K562 (cell line): ENCODE data around the gene PPFIA1. TPM values are rescaled to one million over a fixed set of nuclear protein-coding genes. Genes with fewer than 3 reads are reported as not detected.

ENCODE experiments used
- ARID3A ChIP-seq: IDR thresholded peaks from 2 replicates; pipeline ENCODE4 v1.6.1; 2012; ENCODE audit warnings: low read depth, low read length, improper control_type of control experiment, borderline replicate concordance
- CBFA2T3 ChIP-seq: fragments of 450-650 bp; IDR thresholded peaks from 2 replicates; pipeline ENCODE4 v1.6.1; 2017
- DACH1 ChIP-seq: fragments of 450-650 bp; IDR thresholded peaks from 2 replicates; pipeline ENCODE4 v1.6.1; 2018; ENCODE audit not compliant: partially characterized antibody
- DPF2 ChIP-seq: fragments of 450-650 bp; IDR thresholded peaks from 2 replicates; pipeline ENCODE4 v1.6.1; 2016
- FOS ChIP-seq: IDR thresholded peaks from 3 replicates; pipeline ENCODE4 v1.6.1; 2011; ENCODE audit not compliant: insufficient read length; ENCODE audit errors: extremely low read depth
- HNRNPH1 ChIP-seq: fragments of 200-400 bp; formaldehyde crosslinking; optimal IDR thresholded peaks from 2 replicates; pipeline ENCODE3; 2017; ENCODE audit warnings: low read depth, mild to moderate bottlenecking, low read length, moderate library complexity
- IFI16 ChIP-seq: fragments of 250-450 bp; sonication (Bioruptor Pico); IDR thresholded peaks from 2 replicates; pipeline ENCODE4 v2.1.2; 2022; ENCODE audit warnings: mild to moderate bottlenecking, inconsistent platforms
- JUND ChIP-seq, 2 experiments: IDR thresholded peaks; 2 replicates in 1 of 2; 3 replicates in 1 of 2; pipeline ENCODE4 v1.6.1; 2011; ENCODE audit warnings: borderline replicate concordance in 2 of 2, low read depth in 2 of 2, low read length in 2 of 2, improper control_type of control experiment in 1 of 2, missing biosample characterization in 1 of 2, missing genetic modification characterization in 1 of 2, missing genetic modification reagents in 1 of 2
- MTA2 ChIP-seq: fragments of 450-650 bp; IDR thresholded peaks from 2 replicates; pipeline ENCODE4 v1.6.1; 2016; ENCODE audit warnings: low read depth
- NFXL1 ChIP-seq: fragments of 450-650 bp; formaldehyde crosslinking; IDR thresholded peaks from 2 replicates; pipeline ENCODE4 v1.4.0; 2021; ENCODE audit warnings: mild to moderate bottlenecking
- OTX1 ChIP-seq: fragments of 450-650 bp; formaldehyde crosslinking; IDR thresholded peaks from 2 replicates; pipeline ENCODE4 v1.4.0; 2022; ENCODE audit warnings: mild to moderate bottlenecking
- PTBP1 ChIP-seq: fragments of 200-400 bp; formaldehyde crosslinking; IDR thresholded peaks from 2 replicates; pipeline ENCODE4 v1.6.1; 2017; ENCODE audit warnings: low read depth, low read length
- RAD51 ChIP-seq: fragments of 450-650 bp; IDR thresholded peaks from 2 replicates; pipeline ENCODE4 v1.7.1; 2016; ENCODE audit warnings: low read depth, mild to moderate bottlenecking, borderline replicate concordance
- RFX5 ChIP-seq: IDR thresholded peaks from 2 replicates; pipeline ENCODE4 v1.6.1; 2011; ENCODE audit warnings: low read depth, mild to moderate bottlenecking, improper control_type of control experiment, low read length
- SAFB ChIP-seq: fragments of 200-400 bp; formaldehyde crosslinking; IDR thresholded peaks from 2 replicates; pipeline ENCODE4 v1.6.1; 2017; ENCODE audit warnings: low read depth, low read length, borderline replicate concordance
- SIRT6 ChIP-seq: IDR thresholded peaks from one replicate; pipeline ENCODE4 v1.6.1; 2012; ENCODE audit warnings: low read depth, mild to moderate bottlenecking, control low read depth, inconsistent platforms, low read length, moderate library complexity
- SP1 ChIP-seq: sonication (generic); formaldehyde crosslinking; IDR thresholded peaks from 2 replicates; pipeline ENCODE4 v1.8.1; 2022; ENCODE audit warnings: mild to moderate bottlenecking, missing genetic modification reagents
- STAT5B ChIP-seq: fragments of 250-450 bp; sonication (Bioruptor Pico); IDR thresholded peaks from 2 replicates; pipeline ENCODE4 v1.8.0; 2021; ENCODE audit warnings: mild to moderate bottlenecking, inconsistent platforms
- TBP ChIP-seq: optimal IDR thresholded peaks from 2 replicates; pipeline ENCODE3; 2011; ENCODE audit warnings: low read depth, low read length, improper control_type of control experiment
- TEAD2 ChIP-seq: fragments of 450-650 bp; IDR thresholded peaks from 2 replicates; pipeline ENCODE4 v1.6.1; 2016; ENCODE audit warnings: missing genetic modification characterization, control low read depth, missing compliant biosample characterization
- ZBTB11 ChIP-seq, 3 experiments: fragments of 200-800 bp in 1 of 3; fragments of 250-450 bp in 1 of 3; fragments of 450-650 bp in 1 of 3; sonication (Bioruptor Pico) in 1 of 3; sonication (Bioruptor generic) in 1 of 3; formaldehyde crosslinking in 1 of 3; IDR thresholded peaks; 2 replicates each; pipeline versions ENCODE4 v1.6.1 to v1.8.0; 2016 to 2022; ENCODE audit warnings: mild to moderate bottlenecking in 2 of 3, missing genetic modification characterization in 2 of 3, missing compliant biosample characterization in 1 of 3, moderate library complexity in 1 of 3
- ZC3H11A ChIP-seq: IDR thresholded peaks from 2 replicates; pipeline ENCODE4 v1.6.1; 2012; ENCODE audit warnings: low read depth, low read length, improper control_type of control experiment
- ZEB2 ChIP-seq: fragments of 450-650 bp; IDR thresholded peaks from 2 replicates; pipeline ENCODE4 v1.6.1; 2016
- ZNF184 ChIP-seq: sonication (generic); formaldehyde crosslinking; IDR thresholded peaks from 2 replicates; pipeline ENCODE4 v1.5.0; 2020; ENCODE audit warnings: missing genetic modification reagents
- ZNF507 ChIP-seq: conservative IDR thresholded peaks from 2 replicates; pipeline ENCODE4 v1.6.1; 2017; ENCODE audit warnings: missing genetic modification characterization, missing compliant biosample characterization
- ZNF79 ChIP-seq: fragments of 250-450 bp; sonication (Bioruptor Pico); IDR thresholded peaks from 2 replicates; pipeline ENCODE4 v1.4.0; 2020; ENCODE audit warnings: low read depth, mild to moderate bottlenecking, moderate library complexity
- polyA plus RNA-seq, 8 experiments: library from polyadenylated mRNA; depleted of rRNA in 4 of 8; stranded (reverse) in 5 of 8; unstranded in 3 of 8; fragments of >200 nt; fragmentation: Nextera tagmentation in 2 of 8; fragmentation: Illumina TruSeq in 1 of 8; extraction: Ambion mirVana in 2 of 8; extraction: Trizol in 1 of 8; gene quantifications; 2 replicates each; pipeline versions ENCODE4 v1.2.1 to v1.2.3, GENCODE V29; 2011 to 2014; ENCODE audit warnings: inconsistent platforms in 1 of 8, missing spikeins in 1 of 8
- total RNA-seq, 7 experiments: library from RNA; depleted of rRNA in 6 of 7; stranded (reverse); fragments of >200 nt in 6 of 7; fragmentation: Illumina TruSeq in 2 of 7; extraction: Trizol in 2 of 7; gene quantifications; 2 replicates each; pipeline versions ENCODE4 v1.2.1 to v1.2.3, GENCODE V29; 2011 to 2021; ENCODE audit warnings: low replicate concordance in 1 of 7

The PPFIA1 gene
- total and polyA plus RNA-seq, 9 of the 15 experiments (the other 6 are each of a cell fraction or from before 2014, with no cell fraction given) = 9.9 to 41.5 (median 28.5) TPM

DNA sequence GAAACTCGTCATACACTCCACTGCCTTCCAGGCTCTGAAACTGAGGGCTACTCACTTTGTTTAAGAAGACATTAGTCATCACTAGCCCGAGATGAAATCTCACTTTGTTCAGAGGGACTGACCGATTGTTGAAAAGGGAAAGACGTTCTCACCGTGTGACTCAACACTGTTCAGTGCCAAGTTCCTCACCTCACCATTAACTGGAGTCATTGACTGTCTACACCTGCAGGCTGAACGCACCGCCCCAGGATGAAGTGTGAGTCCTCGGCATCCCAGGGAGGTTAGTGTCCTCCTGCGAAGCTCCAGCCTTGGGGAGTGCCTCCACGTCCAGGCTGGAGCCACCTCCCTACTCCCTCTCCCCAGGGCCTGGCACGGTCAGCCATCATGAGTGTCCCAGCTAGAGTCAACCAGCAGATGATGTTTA lies 37.0 kb upstream of the PPFIA1 start (continued):
- TF ChIP-seq ZBTB11 (CRISPR knock-in tag; IDR thresholded peaks at IDR 0.05) = no peak
- TF ChIP-seq OTX1 (CRISPR knock-in tag) = no peak
- TF ChIP-seq RAD51 = no peak
- peak; percentile 21 for TF ChIP-seq FOS
- no peak for TF ChIP-seq ZNF184
- TF ChIP-seq ARID3A = no peak
- no peak for TF ChIP-seq TEAD2
- no peak for TF ChIP-seq SIRT6
- no peak for TF ChIP-seq PTBP1
- TF ChIP-seq TBP = no peak
- TF ChIP-seq CBFA2T3 = no peak
- no peak for TF ChIP-seq NFXL1
- no peak for TF ChIP-seq ZC3H11A
- TF ChIP-seq HNRNPH1 = no peak
- no peak for TF ChIP-seq DACH1
- no peak for TF ChIP-seq SP1 (CRISPR knock-in tag)
- TF ChIP-seq MTA2 = no peak
- peak; percentile 87 for TF ChIP-seq JUND (IDR thresholded peaks at IDR 0.05; ENCODE audit: borderline replicate concordance, low read depth, low read length)
- peak; percentile 89; the same call in 2 of the 3 replicates for TF ChIP-seq JUND (tag; IDR thresholded peaks at IDR 0.05; ENCODE audit: borderline replicate concordance, low read depth, low read length)
- TF ChIP-seq SAFB = no peak
- TF ChIP-seq RFX5 = no peak
- TF ChIP-seq ZNF507 = no peak
- no peak for TF ChIP-seq IFI16
- TF ChIP-seq ZEB2 = peak; percentile 79
- TF ChIP-seq DPF2 = peak; percentile 79
- no peak for TF ChIP-seq STAT5B
- TF ChIP-seq ZNF79 (CRISPR knock-in tag) = no peak
